ENCODE data around the gene LPAR1. TPM values are rescaled to one million over a fixed set of nuclear protein-coding genes. Genes with fewer than 3 reads are reported as not detected.

The LPAR1 gene
- total RNA-seq, 8 experiments from 2014 or later = 0.69 to 128 (median 8.0) TPM

GRCh38 chr9:111013250-111013649 lies 25.0 kb downstream of the LPAR1 start:
- H3K4me1 ChIP-seq (replicated peaks in 1 of 2) = no peaks in the 10 kb centered on the region
- no peak overlapping the region for H3K4me3 ChIP-seq
- no peak overlapping the region for H3K27ac ChIP-seq
- in situ Hi-C loops (cut with MboI; ENCODE audit: low pct_unique_long_range_greater_than_20kb in 2 of 9, low sequenced_read_pairs in 9 of 9, unreplicated experiment in 9 of 9) = no loop called here
- WGBS, 10 experiments = 9 to 100% (median 75%) methylated on average over 1 of the region's 1 CpG; no CpG with 5 or more reads in 3 of the 10 experiments
- no peak for ATAC-seq (replicated peaks in 6 of 8)

GRCh38 chr9:111008158-111009075 lies 29.9 kb downstream of the LPAR1 start:
- 58 to 100% (median 84%) methylated on average over 2 to 7 of the region's 7 CpGs; no CpG with 5 or more reads in 1 of the 10 experiments for WGBS, 10 experiments
- in situ Hi-C loops (cut with MboI; ENCODE audit: low pct_unique_long_range_greater_than_20kb in 2 of 9, low sequenced_read_pairs in 9 of 9, unreplicated experiment in 9 of 9) = no loop called here
- no peak for ATAC-seq (replicated peaks in 6 of 8)
- H3K4me3 ChIP-seq = no peak overlapping the region
- H3K4me1 ChIP-seq (replicated peaks in 1 of 2) = no peaks in the 10 kb centered on the region
- no peak overlapping the region for H3K27ac ChIP-seq

DNA sequence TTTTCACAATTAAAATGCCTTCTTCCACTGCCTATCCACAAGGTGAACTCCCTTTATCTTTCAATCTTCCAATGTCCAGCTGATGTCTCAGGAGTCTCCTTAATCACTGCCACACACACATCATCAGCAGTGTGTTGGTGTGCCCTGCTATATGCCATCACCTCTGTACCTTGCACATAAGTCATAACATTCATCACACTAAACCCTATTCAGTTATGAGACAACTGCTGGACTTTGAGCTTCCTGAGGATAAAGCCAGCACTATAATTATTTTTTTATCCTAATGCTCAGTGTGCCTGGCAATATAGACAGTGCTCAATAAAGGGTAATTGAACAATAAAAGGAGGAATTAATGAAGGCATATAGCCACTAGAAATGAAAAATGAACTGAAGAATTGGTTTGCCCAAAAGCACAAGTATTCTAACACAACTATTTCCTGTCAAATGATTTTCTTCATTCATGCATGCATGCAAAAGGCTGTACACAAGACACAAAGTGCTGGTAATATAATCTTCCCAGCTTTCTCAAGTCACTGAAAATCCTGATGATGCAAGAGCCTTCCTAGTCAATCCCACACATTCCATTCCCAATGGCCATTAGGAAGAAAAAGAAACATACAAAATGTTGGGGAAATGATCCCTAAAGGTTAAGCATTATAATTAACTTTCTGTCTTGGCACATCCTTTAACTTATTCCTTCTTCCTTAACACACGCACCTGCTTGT lies 32.4 kb downstream of the LPAR1 start:
- in situ Hi-C loops (cut with MboI; ENCODE audit: low pct_unique_long_range_greater_than_20kb in 2 of 9, low sequenced_read_pairs in 9 of 9, unreplicated experiment in 9 of 9) = no loop called here
- 100% methylated on average over 1 of the region's 1 CpG; no CpG with 5 or more reads in 5 of the 10 experiments for WGBS, 10 experiments
- Histone ChIP-seq H3K27ac (no peak overlapping the region), H3K4me1 (replicated peaks in 1 of 2) (no peaks in the 10 kb centered on the region), H3K4me3 (no peak overlapping the region)
- ATAC-seq (replicated peaks in 6 of 8) = peak in 3 of 8 experiments; percentile 44 to 72 (median 51)

- H3K4me1 ChIP-seq (replicated peaks in 1 of 2) = no peaks in the 10 kb centered on the region
- in situ Hi-C loops (cut with MboI; ENCODE audit: low pct_unique_long_range_greater_than_20kb in 2 of 9, low sequenced_read_pairs in 9 of 9, unreplicated experiment in 9 of 9) = no loop called here
- 83 to 100% (median 100%) methylated on average over 2 to 5 of the region's 5 CpGs; no CpG with 5 or more reads in 3 of the 10 experiments for WGBS, 10 experiments
- ATAC-seq (replicated peaks in 6 of 8) = no peak
- H3K4me3 ChIP-seq = no peak overlapping the region
- no peak overlapping the region for H3K27ac ChIP-seq
Measured at GRCh38 chr9:111004936-111005335, 33.3 kb downstream of the LPAR1 start.

DNA sequence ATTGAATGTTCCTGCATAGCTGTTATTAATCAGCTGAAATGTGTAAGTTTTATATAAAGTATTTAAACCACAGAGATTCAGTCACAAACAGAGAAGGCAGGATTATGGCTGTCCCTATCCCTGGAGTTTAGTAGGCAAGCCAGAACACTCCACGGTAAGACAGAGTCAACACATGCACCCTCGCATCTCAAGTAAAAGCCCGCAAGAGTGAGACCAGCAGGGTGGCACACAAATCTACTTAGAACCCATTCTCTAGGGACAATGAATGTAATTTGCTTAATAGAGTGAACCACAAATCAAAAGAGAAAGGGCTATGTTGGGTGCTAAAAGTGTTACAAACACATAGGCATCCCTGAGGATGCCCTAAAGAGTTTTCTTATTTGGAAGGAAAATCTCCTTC lies 35.1 kb downstream of the LPAR1 start:
- no peak overlapping the region for H3K27ac ChIP-seq
- no peaks in the 10 kb centered on the region for H3K4me1 ChIP-seq (replicated peaks in 1 of 2)
- 40 to 100% (median 75%) methylated on average over 1 to 3 of the region's 3 CpGs; no CpG with 5 or more reads in 3 of the 10 experiments for WGBS, 10 experiments
- H3K4me3 ChIP-seq = no peak overlapping the region
- ATAC-seq (replicated peaks in 6 of 8) = no peak
- in situ Hi-C loops (cut with MboI; ENCODE audit: low pct_unique_long_range_greater_than_20kb in 2 of 9, low sequenced_read_pairs in 9 of 9, unreplicated experiment in 9 of 9) = no loop called here

DNA sequence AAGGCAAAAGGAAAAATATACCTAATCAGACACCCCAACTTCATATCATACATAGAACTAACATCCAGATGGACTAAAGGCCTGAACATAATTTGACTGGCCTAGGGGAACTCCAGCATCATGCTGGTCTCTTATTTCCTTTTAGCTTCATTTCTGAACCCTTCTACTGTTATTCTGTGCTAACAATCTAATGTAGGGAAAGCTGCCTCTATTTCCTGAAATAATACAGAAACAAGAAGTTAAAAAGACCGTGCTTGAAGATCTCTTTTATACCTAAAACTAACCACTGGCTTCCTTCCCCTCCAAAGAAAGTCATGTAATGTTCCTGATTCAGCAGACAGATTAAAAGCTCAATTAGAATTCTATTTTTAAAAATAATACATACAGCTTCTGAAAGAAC lies 36.7 kb downstream of the LPAR1 start:
- in situ Hi-C loops (cut with MboI; ENCODE audit: low pct_unique_long_range_greater_than_20kb in 2 of 9, low sequenced_read_pairs in 9 of 9, unreplicated experiment in 9 of 9) = no loop called here
- ATAC-seq (replicated peaks in 6 of 8) = no peak
- 13 to 100% (median 83%) methylated on average over 1 of the region's 1 CpG; no CpG with 5 or more reads in 3 of the 10 experiments for WGBS, 10 experiments
- no peak overlapping the region for H3K4me3 ChIP-seq
- H3K27ac ChIP-seq = no peak overlapping the region
- no peaks in the 10 kb centered on the region for H3K4me1 ChIP-seq (replicated peaks in 1 of 2)

- Histone ChIP-seq H3K4me3 (no peak overlapping the region), H3K27ac (no peak overlapping the region), H3K4me1 (replicated peaks in 1 of 2) (no peaks in the 10 kb centered on the region)
- ATAC-seq (replicated peaks in 6 of 8) = peak in 1 of 8 experiments; percentile 47
- in situ Hi-C loops (cut with MboI; ENCODE audit: low pct_unique_long_range_greater_than_20kb in 2 of 9, low sequenced_read_pairs in 9 of 9, unreplicated experiment in 9 of 9) = no loop called here
- 60 to 89% (median 80%) methylated on average over 1 to 2 of the region's 2 CpGs; no CpG with 5 or more reads in 3 of the 10 experiments for WGBS, 10 experiments
Measured at GRCh38 chr9:111000202-111000601, 38.1 kb downstream of the LPAR1 start.

GRCh38 chr9:110999379-110999778 lies 38.9 kb downstream of the LPAR1 start:
- peak in 2 of 8 experiments; percentile 14 to 26 for ATAC-seq (replicated peaks in 6 of 8)
- Histone ChIP-seq H3K4me3 (no peak overlapping the region), H3K27ac (no peak overlapping the region), H3K4me1 (replicated peaks in 1 of 2) (no peaks in the 10 kb centered on the region)
- 40 to 96% (median 88%) methylated on average over 2 to 5 of the region's 5 CpGs; no CpG with 5 or more reads in 4 of the 10 experiments for WGBS, 10 experiments
- in situ Hi-C loops (cut with MboI; ENCODE audit: low pct_unique_long_range_greater_than_20kb in 2 of 9, low sequenced_read_pairs in 9 of 9, unreplicated experiment in 9 of 9) = no loop called here

DNA sequence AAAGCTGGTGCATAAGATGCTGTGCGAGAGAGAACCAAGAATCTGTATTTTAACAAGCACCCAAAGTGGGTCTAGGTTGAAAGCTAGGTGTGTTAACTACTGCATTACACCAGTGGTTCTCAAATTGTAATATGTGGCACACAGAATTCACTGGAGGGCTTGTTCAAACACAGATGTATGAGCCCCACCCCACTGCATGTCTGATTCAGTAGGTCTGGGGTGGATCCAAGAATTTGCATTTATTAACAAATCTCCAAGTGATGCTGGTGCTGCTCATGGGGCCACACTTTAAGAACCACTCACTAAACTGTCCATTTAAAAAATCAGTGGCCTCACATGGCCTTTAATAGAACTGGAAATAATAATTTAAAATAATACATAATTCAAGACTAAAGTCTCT lies 40.4 kb downstream of the LPAR1 start:
- 0 to 100% (median 50%) methylated on average over 1 of the region's 1 CpG; no CpG with 5 or more reads in 5 of the 10 experiments for WGBS, 10 experiments
- Histone ChIP-seq H3K27ac (no peak overlapping the region), H3K4me3 (no peak overlapping the region)

DNA sequence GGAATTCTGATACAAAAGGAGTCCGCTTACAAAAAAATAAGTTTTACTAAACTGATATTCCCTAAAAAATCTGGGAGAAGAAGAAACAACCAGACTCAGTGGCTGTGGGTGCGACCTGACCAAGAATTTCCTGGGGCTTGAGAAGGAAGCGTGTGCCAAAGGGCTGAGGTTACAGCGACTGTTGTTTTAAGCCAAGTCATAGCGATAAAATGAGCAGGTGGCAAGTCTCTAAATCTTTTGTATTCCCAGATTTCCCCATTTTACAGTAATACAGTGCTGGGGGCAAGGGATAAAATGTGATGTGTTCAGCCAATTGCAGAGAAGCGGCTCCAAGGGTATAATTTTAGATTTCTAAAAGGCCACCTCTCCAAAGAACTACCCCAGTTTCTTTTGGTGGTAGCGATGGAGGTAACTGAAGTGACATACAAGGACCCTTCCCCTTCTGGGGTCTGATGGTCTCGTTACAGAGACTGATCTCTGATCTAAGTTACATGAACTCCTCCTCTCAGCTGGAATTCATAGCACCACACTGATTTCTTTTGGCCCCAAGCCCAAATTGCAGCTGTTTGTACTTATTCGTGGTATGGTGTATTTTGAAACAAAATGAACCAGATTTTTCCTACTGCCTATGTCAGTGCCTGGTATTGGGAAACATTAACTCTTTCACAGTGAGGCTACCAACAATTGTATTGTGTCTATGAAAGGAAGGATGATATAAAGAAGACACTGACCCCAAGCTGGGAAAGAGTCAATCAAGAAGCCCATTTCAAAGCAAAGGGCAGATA lies 41.6 kb downstream of the LPAR1 start:
- no peak overlapping the region for H3K4me3 ChIP-seq
- H3K4me1 ChIP-seq (replicated peaks in 1 of 2) = no peaks in the 10 kb centered on the region
- 26 to 95% (median 84%) methylated on average over 3 to 9 of the region's 9 CpGs for WGBS, 10 experiments
- ATAC-seq (replicated peaks in 6 of 8) = peak in 1 of 8 experiments; percentile 7
- in situ Hi-C loops (cut with MboI; ENCODE audit: low pct_unique_long_range_greater_than_20kb in 2 of 9, low sequenced_read_pairs in 9 of 9, unreplicated experiment in 9 of 9) = no loop called here
- no peak overlapping the region for H3K27ac ChIP-seq

More for the DNA sequence above, 40.4 kb downstream of the LPAR1 start:
- in situ Hi-C loops (cut with MboI; ENCODE audit: low pct_unique_long_range_greater_than_20kb in 2 of 9, low sequenced_read_pairs in 9 of 9, unreplicated experiment in 9 of 9) = no loop called here
- peak in 3 of 8 experiments; percentile 62 to 73 (median 68) for ATAC-seq (replicated peaks in 6 of 8)
- no peaks in the 10 kb centered on the region for H3K4me1 ChIP-seq (replicated peaks in 1 of 2)

GRCh38 chr9:110995420-110996340 lies 42.6 kb downstream of the LPAR1 start:
- H3K27ac ChIP-seq = no peak overlapping the region

More at GRCh38 chr9:110995420-110996340, 42.6 kb downstream of the LPAR1 start:
- H3K4me1 ChIP-seq (replicated peaks in 1 of 2) = peaks cover 0 to 4% of the 10 kb centered on the region in 2 donors
- in situ Hi-C loops (cut with MboI; ENCODE audit: low pct_unique_long_range_greater_than_20kb in 2 of 9, low sequenced_read_pairs in 9 of 9, unreplicated experiment in 9 of 9) = no loop called here
- 21 to 88% (median 80%) methylated on average over 1 to 6 of the region's 6 CpGs; no CpG with 5 or more reads in 1 of the 10 experiments for WGBS, 10 experiments
- no peak overlapping the region for H3K4me3 ChIP-seq
- ATAC-seq (replicated peaks in 6 of 8) = peak in 2 of 8 experiments; percentile 25 to 34

Measured in motor neuron (in vitro differentiated cells).